K562 (cell line): Measurements from ENCODE around the gene SH3GL3. TPM values are rescaled to one million over a fixed set of nuclear protein-coding genes. Genes with fewer than 3 reads are reported as not detected.
A peak's percentile ranks its signal among the peaks of the same experiment; 100 is the strongest.

Experiments used
- ARNT ChIP-seq, 2 experiments: fragments of 450-650 bp; IDR thresholded peaks; 2 replicates each; pipeline ENCODE4 v1.6.1; 2016; ENCODE audit warnings: mild to moderate bottlenecking in 1 of 2
- ATF7 ChIP-seq: fragments of 450-650 bp; IDR thresholded peaks from 2 replicates; pipeline ENCODE4 v1.7.1; 2014; ENCODE audit warnings: mild to moderate bottlenecking, moderate library complexity
- CREM ChIP-seq: IDR thresholded peaks from 2 replicates; pipeline ENCODE4 v1.6.1; 2014; ENCODE audit warnings: antibody characterized with exemption, low read depth
- DPF2 ChIP-seq: fragments of 450-650 bp; IDR thresholded peaks from 2 replicates; pipeline ENCODE4 v1.6.1; 2016
- E2F3 ChIP-seq: fragments of 250-450 bp; sonication (Bioruptor Pico); IDR thresholded peaks from 2 replicates; pipeline ENCODE4 v1.4.0; 2020; ENCODE audit warnings: mild to moderate bottlenecking
- EP300 ChIP-seq: IDR thresholded peaks from 2 replicates; pipeline ENCODE4 v1.6.1; 2012; ENCODE audit warnings: low read length, improper control_type of control experiment
- FOXK2 ChIP-seq, 2 experiments: fragments of 450-650 bp; IDR thresholded peaks in 1 of 2; conservative IDR thresholded peaks in 1 of 2; 2 replicates each; pipeline ENCODE4 v1.6.1; 2016; ENCODE audit warnings: low read depth in 2 of 2, mild to moderate bottlenecking in 1 of 2
- LEF1 ChIP-seq: fragments of 450-650 bp; IDR thresholded peaks from 2 replicates; pipeline ENCODE4 v1.6.1; 2016; ENCODE audit warnings: mild to moderate bottlenecking
- NCOA1 ChIP-seq: fragments of 450-650 bp; IDR thresholded peaks from 2 replicates; pipeline ENCODE4 v1.6.1; 2016; ENCODE audit warnings: low read depth
- NCOA6 ChIP-seq: fragments of 450-650 bp; IDR thresholded peaks from 2 replicates; pipeline ENCODE4 v1.6.1; 2017; ENCODE audit warnings: mild to moderate bottlenecking
- NFYB ChIP-seq: IDR thresholded peaks from 2 replicates; pipeline ENCODE4 v1.6.1; 2011; ENCODE audit warnings: mild to moderate bottlenecking, moderate library complexity; ENCODE audit not compliant: insufficient read length; ENCODE audit errors: extremely low read depth
- POU5F1 ChIP-seq: fragments of 150-350 bp; IDR thresholded peaks from 2 replicates; pipeline ENCODE4 v1.6.1; 2014; ENCODE audit warnings: borderline replicate concordance, low read length, low read depth, mild to moderate bottlenecking; ENCODE audit not compliant: partially characterized antibody
- RCOR1 ChIP-seq, 2 experiments: IDR thresholded peaks; 2 replicates each; pipeline ENCODE4 v1.6.1; 2012; ENCODE audit warnings: low read depth in 2 of 2, low read length in 2 of 2, borderline replicate concordance in 1 of 2, improper control_type of control experiment in 1 of 2
- SRSF3 ChIP-seq: fragments of 200-400 bp; formaldehyde crosslinking; IDR thresholded peaks from 2 replicates; pipeline ENCODE4 v1.6.1; 2016; ENCODE audit warnings: mild to moderate bottlenecking, low read length, moderate library complexity; ENCODE audit not compliant: insufficient read depth
- SUPT5H ChIP-seq: fragments of 450-650 bp; IDR thresholded peaks from 2 replicates; pipeline ENCODE4 v1.6.1; 2016
- TBL1XR1 ChIP-seq, 2 experiments: IDR thresholded peaks; 2 replicates each; pipeline ENCODE4 v1.6.1; 2012; ENCODE audit warnings: improper control_type of control experiment in 2 of 2, low read length in 2 of 2, mild to moderate bottlenecking in 1 of 2
- TCF7 ChIP-seq: sonication (generic); IDR thresholded peaks from 2 replicates; pipeline ENCODE4 v1.6.1; 2016; ENCODE audit warnings: antibody characterized with exemption, borderline replicate concordance
- TCF7L2 ChIP-seq: fragments of 150-350 bp; IDR thresholded peaks from 2 replicates; pipeline ENCODE4 v1.6.1; 2016; ENCODE audit warnings: low read depth, mild to moderate bottlenecking, low read length, moderate library complexity
- polyA plus RNA-seq, 8 experiments: library from polyadenylated mRNA; depleted of rRNA in 4 of 8; stranded (reverse) in 5 of 8; unstranded in 3 of 8; fragments of >200 nt; fragmentation: Nextera tagmentation in 2 of 8; fragmentation: Illumina TruSeq in 1 of 8; extraction: Ambion mirVana in 2 of 8; extraction: Trizol in 1 of 8; gene quantifications; 2 replicates each; pipeline versions ENCODE4 v1.2.1 to v1.2.3, GENCODE V29; 2011 to 2014; ENCODE audit warnings: inconsistent platforms in 1 of 8, missing spikeins in 1 of 8
- total RNA-seq, 7 experiments: library from RNA; depleted of rRNA in 6 of 7; stranded (reverse); fragments of >200 nt in 6 of 7; fragmentation: Illumina TruSeq in 2 of 7; extraction: Trizol in 2 of 7; gene quantifications; 2 replicates each; pipeline versions ENCODE4 v1.2.1 to v1.2.3, GENCODE V29; 2011 to 2021; ENCODE audit warnings: low replicate concordance in 1 of 7
- TF ChIP-seq, protein P1 (sequence below): fragments of 450-650 bp; IDR thresholded peaks from 2 replicates; pipeline ENCODE4 v1.6.1; 2016; ENCODE audit warnings: mild to moderate bottlenecking
- TF ChIP-seq, protein P2 (sequence below): fragments of 250-450 bp; sonication (Bioruptor Pico); IDR thresholded peaks from 2 replicates; pipeline ENCODE4 v1.4.0; 2020; ENCODE audit warnings: mild to moderate bottlenecking, moderate library complexity, borderline replicate concordance
- TF ChIP-seq, protein P3 (sequence below): fragments of 200-800 bp; sonication (Bioruptor generic); IDR thresholded peaks from 2 replicates; pipeline ENCODE4 v1.6.1; 2017; ENCODE audit warnings: missing genetic modification characterization, missing compliant biosample characterization
- TF ChIP-seq, protein P4 (sequence below): IDR thresholded peaks from 2 replicates; pipeline ENCODE4 v1.6.1; 2012; ENCODE audit warnings: low read depth, low read length, improper control_type of control experiment, borderline replicate concordance

Gene SH3GL3
- total and polyA plus RNA-seq, 9 of the 15 experiments (the other 6 are each of a cell fraction or from before 2014, with no cell fraction given), result 3.9 to 16.0 (median 9.7) TPM

DNA sequence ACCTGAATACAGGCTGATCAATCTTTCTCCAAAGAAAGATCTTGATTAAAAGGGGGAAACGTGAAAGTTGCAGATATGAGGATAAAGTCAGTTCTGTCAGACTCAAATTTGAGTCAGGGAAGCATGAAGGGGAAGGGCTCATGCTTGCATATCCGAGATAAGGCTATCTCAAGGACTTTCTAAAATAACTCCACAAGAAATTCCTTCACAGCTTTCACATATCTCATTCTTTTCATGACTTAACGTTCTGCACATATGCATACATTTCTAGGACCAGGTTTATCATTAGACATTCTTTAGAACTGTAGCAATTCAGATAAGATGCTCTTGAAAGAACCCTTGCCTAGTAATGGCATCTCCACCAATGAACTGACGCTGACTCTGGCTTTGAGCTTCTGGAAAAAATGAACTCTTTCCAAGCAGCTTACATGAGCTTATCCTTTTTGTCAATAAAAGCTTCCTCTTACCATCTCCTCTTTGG lies 15.9 kb downstream of the SH3GL3 start (continued):
- TF ChIP-seq, protein P1, sequence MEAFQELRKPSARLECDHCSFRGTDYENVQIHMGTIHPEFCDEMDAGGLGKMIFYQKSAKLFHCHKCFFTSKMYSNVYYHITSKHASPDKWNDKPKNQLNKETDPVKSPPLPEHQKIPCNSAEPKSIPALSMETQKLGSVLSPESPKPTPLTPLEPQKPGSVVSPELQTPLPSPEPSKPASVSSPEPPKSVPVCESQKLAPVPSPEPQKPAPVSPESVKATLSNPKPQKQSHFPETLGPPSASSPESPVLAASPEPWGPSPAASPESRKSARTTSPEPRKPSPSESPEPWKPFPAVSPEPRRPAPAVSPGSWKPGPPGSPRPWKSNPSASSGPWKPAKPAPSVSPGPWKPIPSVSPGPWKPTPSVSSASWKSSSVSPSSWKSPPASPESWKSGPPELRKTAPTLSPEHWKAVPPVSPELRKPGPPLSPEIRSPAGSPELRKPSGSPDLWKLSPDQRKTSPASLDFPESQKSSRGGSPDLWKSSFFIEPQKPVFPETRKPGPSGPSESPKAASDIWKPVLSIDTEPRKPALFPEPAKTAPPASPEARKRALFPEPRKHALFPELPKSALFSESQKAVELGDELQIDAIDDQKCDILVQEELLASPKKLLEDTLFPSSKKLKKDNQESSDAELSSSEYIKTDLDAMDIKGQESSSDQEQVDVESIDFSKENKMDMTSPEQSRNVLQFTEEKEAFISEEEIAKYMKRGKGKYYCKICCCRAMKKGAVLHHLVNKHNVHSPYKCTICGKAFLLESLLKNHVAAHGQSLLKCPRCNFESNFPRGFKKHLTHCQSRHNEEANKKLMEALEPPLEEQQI, result 0 out of 2 replicates have a peak, but pooled peaks have one; percentile 44
- peak; percentile 41 for TF ChIP-seq NFYB
- 0 out of 2 replicates have a peak, but pooled peaks have one; percentile 12 for TF ChIP-seq TCF7L2
- no peak for TF ChIP-seq NCOA6
- TF ChIP-seq, protein P2, sequence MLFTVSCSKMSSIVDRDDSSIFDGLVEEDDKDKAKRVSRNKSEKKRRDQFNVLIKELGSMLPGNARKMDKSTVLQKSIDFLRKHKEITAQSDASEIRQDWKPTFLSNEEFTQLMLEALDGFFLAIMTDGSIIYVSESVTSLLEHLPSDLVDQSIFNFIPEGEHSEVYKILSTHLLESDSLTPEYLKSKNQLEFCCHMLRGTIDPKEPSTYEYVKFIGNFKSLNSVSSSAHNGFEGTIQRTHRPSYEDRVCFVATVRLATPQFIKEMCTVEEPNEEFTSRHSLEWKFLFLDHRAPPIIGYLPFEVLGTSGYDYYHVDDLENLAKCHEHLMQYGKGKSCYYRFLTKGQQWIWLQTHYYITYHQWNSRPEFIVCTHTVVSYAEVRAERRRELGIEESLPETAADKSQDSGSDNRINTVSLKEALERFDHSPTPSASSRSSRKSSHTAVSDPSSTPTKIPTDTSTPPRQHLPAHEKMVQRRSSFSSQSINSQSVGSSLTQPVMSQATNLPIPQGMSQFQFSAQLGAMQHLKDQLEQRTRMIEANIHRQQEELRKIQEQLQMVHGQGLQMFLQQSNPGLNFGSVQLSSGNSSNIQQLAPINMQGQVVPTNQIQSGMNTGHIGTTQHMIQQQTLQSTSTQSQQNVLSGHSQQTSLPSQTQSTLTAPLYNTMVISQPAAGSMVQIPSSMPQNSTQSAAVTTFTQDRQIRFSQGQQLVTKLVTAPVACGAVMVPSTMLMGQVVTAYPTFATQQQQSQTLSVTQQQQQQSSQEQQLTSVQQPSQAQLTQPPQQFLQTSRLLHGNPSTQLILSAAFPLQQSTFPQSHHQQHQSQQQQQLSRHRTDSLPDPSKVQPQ, result no peak
- TF ChIP-seq, protein P3, sequence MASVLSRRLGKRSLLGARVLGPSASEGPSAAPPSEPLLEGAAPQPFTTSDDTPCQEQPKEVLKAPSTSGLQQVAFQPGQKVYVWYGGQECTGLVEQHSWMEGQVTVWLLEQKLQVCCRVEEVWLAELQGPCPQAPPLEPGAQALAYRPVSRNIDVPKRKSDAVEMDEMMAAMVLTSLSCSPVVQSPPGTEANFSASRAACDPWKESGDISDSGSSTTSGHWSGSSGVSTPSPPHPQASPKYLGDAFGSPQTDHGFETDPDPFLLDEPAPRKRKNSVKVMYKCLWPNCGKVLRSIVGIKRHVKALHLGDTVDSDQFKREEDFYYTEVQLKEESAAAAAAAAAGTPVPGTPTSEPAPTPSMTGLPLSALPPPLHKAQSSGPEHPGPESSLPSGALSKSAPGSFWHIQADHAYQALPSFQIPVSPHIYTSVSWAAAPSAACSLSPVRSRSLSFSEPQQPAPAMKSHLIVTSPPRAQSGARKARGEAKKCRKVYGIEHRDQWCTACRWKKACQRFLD (CRISPR knock-in tag), result 0 out of 2 replicates have a peak, but pooled peaks have one; percentile 22
- TF ChIP-seq CREM, result peak; percentile 5; the same call in 1 of the 2 replicates
- no peak for TF ChIP-seq SRSF3
- TF ChIP-seq NCOA1, result peak; percentile 69; the same call in 1 of the 2 replicates
- TF ChIP-seq TBL1XR1 (IDR thresholded peaks at IDR 0.05; ENCODE audit: low read length in 2 of 2), result no peak; a peak in 1 of 4 replicates
- TF ChIP-seq ATF7, result peak; percentile 53
- peak; percentile 85 to 96 for TF ChIP-seq ARNT (IDR thresholded peaks at IDR 0.05)
- peak; percentile 88; the same call in 1 of the 2 replicates for TF ChIP-seq EP300
- TF ChIP-seq POU5F1, result no peak
- TF ChIP-seq TCF7, result no peak
- TF ChIP-seq E2F3 (CRISPR knock-in tag), result no peak
- peak in 1 of 2 experiments; percentile 20; a peak in 1 of 4 replicates for TF ChIP-seq FOXK2 (conservative IDR thresholded peaks at IDR 0.05 in 1 of 2, IDR thresholded peaks at IDR 0.05 in 1 of 2; ENCODE audit: low read depth in 2 of 2)
- peak in 1 of 2 experiments; percentile 77; a peak in 2 of 4 replicates for TF ChIP-seq RCOR1 (IDR thresholded peaks at IDR 0.05; ENCODE audit: borderline replicate concordance in 1 of 2, low read depth in 2 of 2, low read length in 2 of 2)
- TF ChIP-seq, protein P4, sequence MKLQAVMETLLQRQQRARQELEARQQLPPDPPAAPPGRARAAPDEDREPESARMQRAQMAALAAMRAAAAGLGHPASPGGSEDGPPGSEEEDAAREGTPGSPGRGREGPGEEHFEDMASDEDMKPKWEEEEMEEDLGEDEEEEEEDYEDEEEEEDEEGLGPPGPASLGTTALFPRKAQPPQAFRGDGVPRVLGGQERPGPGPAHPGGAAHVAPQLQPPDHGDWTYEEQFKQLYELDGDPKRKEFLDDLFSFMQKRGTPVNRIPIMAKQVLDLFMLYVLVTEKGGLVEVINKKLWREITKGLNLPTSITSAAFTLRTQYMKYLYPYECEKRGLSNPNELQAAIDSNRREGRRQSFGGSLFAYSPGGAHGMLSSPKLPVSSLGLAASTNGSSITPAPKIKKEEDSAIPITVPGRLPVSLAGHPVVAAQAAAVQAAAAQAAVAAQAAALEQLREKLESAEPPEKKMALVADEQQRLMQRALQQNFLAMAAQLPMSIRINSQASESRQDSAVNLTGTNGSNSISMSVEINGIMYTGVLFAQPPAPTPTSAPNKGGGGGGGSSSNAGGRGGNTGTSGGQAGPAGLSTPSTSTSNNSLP, result peak; percentile 74; the same call in 1 of the 2 replicates
- TF ChIP-seq SUPT5H, result no peak
- TF ChIP-seq LEF1, result peak; percentile 47
- TF ChIP-seq DPF2, result peak; percentile 95
